ENCODE measurements around the gene LLCFC1. TPM values are rescaled to one million over a fixed set of nuclear protein-coding genes. Genes with fewer than 3 reads are reported as not detected.

LLCFC1 gene
- total and polyA plus RNA-seq, 2 experiments from 2014 or later = not detected

DNA sequence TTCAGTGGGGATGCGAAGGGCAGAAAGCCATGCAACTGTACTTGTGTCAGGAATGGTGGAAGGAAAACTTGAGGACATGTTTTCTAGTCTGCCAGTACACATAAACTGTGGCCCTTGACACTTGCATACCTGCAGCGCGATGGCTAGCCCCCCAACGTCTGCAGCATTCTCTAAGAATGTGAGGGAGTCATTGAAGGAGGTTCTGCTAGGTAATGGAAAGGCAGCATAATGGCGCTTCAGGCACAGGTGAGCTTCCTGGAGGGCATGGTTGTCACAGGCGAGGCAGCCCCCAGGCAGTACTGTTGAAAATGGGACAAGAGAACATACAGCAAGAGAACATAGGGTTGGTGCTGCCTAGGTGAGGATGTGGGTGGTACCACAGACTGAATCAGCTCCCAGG is 3.5 kb downstream of the LLCFC1 start:
- Histone ChIP-seq H3K4me1 (ENCODE audit: low read depth) (peaks cover 11% of the 10 kb centered on the region), H3K27ac (no peak overlapping the region), H3K27me3 (no peaks in the 10 kb centered on the region), H3K36me3 (no peaks in the 10 kb centered on the region), H3K4me3 (no peak overlapping the region), H3K9me3 (ENCODE audit: low read depth) (no peaks in the 10 kb centered on the region)
- TF ChIP-seq, protein P1, sequence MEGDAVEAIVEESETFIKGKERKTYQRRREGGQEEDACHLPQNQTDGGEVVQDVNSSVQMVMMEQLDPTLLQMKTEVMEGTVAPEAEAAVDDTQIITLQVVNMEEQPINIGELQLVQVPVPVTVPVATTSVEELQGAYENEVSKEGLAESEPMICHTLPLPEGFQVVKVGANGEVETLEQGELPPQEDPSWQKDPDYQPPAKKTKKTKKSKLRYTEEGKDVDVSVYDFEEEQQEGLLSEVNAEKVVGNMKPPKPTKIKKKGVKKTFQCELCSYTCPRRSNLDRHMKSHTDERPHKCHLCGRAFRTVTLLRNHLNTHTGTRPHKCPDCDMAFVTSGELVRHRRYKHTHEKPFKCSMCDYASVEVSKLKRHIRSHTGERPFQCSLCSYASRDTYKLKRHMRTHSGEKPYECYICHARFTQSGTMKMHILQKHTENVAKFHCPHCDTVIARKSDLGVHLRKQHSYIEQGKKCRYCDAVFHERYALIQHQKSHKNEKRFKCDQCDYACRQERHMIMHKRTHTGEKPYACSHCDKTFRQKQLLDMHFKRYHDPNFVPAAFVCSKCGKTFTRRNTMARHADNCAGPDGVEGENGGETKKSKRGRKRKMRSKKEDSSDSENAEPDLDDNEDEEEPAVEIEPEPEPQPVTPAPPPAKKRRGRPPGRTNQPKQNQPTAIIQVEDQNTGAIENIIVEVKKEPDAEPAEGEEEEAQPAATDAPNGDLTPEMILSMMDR (IDR thresholded peaks at IDR 0.05; ENCODE audit: low read depth, low read length) = no peak
- no peak for DNase-seq (ENCODE audit: low read depth in 1 of 2, low spot score in 1 of 2)

DNA sequence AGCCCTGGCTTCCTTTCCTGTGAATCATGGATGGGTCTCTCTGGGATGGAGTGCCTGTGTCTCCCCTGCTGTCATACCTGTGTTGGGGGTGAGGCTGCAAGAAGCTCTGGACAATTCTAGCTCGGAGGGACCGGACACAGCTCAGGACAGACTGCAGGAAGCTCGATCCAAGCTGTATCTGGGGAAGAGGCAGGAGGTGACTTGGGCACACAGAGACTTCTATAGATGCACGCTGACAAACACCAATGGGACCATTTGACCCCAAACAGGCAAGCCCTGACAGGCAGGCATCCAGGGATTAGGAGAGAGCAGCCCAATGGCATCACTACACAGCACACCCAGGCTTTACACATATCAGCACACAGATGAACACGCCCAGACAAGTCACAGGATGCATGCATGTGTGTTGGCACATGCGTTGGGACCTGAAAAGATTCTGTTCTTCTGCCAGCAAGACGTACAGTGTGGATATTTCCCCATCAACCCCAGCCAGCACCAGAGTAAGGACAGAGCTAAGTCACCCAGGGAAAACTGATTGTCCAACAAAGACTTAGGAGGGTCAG is 4.5 kb downstream of the LLCFC1 start:
- Histone ChIP-seq H3K9me3 (ENCODE audit: low read depth) (no peaks in the 10 kb centered on the region), H3K4me3 (no peak overlapping the region), H3K27me3 (no peaks in the 10 kb centered on the region), H3K4me1 (ENCODE audit: low read depth) (peaks cover 11% of the 10 kb centered on the region), H3K36me3 (no peaks in the 10 kb centered on the region), H3K27ac (no peak overlapping the region)
- TF ChIP-seq, protein P1 (IDR thresholded peaks at IDR 0.05; ENCODE audit: low read depth, low read length) = no peak
- no peak for DNase-seq (ENCODE audit: low read depth in 1 of 2, low spot score in 1 of 2)

DNA sequence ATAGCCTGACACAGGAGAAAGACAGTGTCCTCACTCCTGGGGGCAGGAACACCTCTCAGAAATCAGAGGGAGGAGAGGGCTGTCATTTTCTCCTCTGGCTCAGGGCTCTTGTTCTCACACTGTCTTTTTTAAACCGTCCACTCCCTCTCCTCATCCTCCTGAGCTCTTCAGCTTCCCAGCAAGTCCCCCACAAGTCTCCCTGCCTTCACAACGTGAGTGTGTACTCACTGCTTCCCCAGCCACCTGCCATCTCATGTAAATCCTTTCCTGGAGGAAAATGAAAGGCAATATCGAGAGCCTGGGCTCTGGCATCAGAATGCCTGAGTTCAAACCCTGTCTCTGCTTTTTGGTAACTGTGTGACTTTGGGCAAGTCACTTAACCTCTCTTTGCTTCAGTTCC is 5.7 kb downstream of the LLCFC1 start:
- Histone ChIP-seq H3K9me3 (ENCODE audit: low read depth) (no peaks in the 10 kb centered on the region), H3K27ac (no peak overlapping the region), H3K4me1 (ENCODE audit: low read depth) (peaks cover 11% of the 10 kb centered on the region), H3K36me3 (no peaks in the 10 kb centered on the region), H3K4me3 (no peak overlapping the region), H3K27me3 (no peaks in the 10 kb centered on the region)
- no peak for DNase-seq (ENCODE audit: low read depth in 1 of 2, low spot score in 1 of 2)
- TF ChIP-seq, protein P1 (IDR thresholded peaks at IDR 0.05; ENCODE audit: low read depth, low read length) = no peak

DNA sequence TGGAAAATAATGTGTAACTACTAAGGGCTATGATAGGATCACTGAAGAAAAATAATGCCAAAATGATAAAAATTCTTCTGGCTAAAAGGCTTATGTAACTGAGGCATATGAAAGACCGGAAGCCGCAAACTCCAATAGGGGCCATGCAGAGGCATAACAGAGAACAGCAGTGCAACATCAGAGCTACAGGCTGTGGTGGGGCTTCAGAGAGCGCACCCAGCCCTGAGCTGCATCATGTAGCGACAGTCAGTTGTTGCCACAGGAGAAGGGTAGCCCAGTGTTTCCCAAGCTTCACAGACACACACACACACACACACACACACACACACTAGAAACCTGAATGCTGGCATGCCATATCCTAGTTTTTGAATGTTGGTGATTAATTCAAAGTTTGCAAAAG is 9.3 kb downstream of the LLCFC1 start:
- no peak for DNase-seq (ENCODE audit: low read depth in 1 of 2, low spot score in 1 of 2)
- H3K4me1 ChIP-seq (ENCODE audit: low read depth) = no peaks in the 10 kb centered on the region
- TF ChIP-seq, protein P1 (IDR thresholded peaks at IDR 0.05; ENCODE audit: low read depth, low read length) = no peak
- H3K9me3 ChIP-seq (ENCODE audit: low read depth) = no peaks in the 10 kb centered on the region
- peaks cover 4% of the 10 kb centered on the region for H3K36me3 ChIP-seq
- no peaks in the 10 kb centered on the region for H3K27me3 ChIP-seq
- H3K4me3 ChIP-seq = no peak overlapping the region
- no peak overlapping the region for H3K27ac ChIP-seq

DNA sequence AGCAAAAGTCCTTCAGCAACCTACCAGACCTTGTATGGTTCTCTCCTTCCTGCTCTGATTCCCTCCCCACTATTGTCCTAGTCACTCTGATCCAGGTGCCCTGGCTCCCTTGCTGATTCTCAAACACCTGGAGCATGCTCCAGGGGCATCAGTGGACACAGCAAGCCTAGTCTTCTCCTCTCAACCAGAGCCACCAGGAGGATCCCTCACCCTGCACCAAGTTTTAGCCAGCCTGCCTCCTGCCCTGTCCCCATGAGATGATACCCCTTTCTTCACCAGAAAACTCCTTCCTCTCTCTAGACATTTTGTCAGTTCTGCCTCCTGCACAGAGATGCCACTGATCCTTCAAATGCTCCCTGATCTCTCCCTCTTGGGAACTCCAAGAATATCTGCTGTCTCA is 11.0 kb downstream of the LLCFC1 start:
- TF ChIP-seq, protein P1 (IDR thresholded peaks at IDR 0.05; ENCODE audit: low read depth, low read length) = no peak
- no peaks in the 10 kb centered on the region for H3K4me1 ChIP-seq (ENCODE audit: low read depth)
- DNase-seq (ENCODE audit: low read depth in 1 of 2, low spot score in 1 of 2) = no peak
- H3K36me3 ChIP-seq = peaks cover 4% of the 10 kb centered on the region
- H3K9me3 ChIP-seq (ENCODE audit: low read depth) = no peaks in the 10 kb centered on the region
- no peak overlapping the region for H3K27ac ChIP-seq
- H3K27me3 ChIP-seq = no peaks in the 10 kb centered on the region
- H3K4me3 ChIP-seq = no peak overlapping the region
